IPS-11a (cell line): ENCODE measurements around the gene MVB12B.

Experiments used
- H3K4me3 ChIP-seq: one replicate; pipeline ENCODE4 v1.5.1; 2013; ENCODE audit warnings: low read depth, low read length, control low read depth

The MVB12B gene

DNA sequence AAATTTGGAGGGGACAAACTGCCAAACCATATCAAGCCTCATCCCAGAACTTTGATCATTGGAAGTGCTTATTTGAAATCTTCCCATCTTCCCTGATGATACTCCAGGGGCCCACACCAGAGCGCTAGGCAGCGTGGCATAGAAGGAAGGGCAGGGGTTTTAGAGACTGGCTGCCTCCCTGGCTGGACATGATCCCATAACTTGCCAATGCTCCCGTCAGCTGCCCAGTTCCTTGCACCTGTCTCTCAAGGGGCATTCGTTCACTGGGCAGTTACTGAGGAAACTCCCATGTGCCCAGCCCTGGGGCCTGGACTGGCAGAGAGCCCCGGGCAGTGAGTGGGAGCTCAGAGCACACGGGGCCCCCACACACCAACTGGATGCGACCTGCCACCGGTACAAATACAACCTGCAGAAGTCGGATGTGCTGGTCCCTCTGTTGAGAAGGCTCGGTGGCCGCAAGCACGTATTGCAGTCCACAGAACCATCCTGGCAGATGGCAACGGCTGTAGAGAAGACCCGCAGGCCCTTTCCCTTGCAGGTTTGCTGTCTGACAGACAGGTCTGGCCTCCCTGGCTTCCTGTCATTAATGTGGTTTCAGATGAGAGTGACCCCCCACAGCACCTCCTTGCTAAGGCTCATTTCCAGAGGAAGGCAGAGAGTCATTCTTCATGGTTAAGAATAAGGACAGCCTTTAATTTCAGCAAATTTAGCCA lies 122.4 kb downstream of the MVB12B start:
- H3K4me3 ChIP-seq = no peak overlapping the region

- no peak overlapping the region for H3K4me3 ChIP-seq
Measured at GRCh38 chr9:126449725-126450667, 123.4 kb downstream of the MVB12B start.

DNA sequence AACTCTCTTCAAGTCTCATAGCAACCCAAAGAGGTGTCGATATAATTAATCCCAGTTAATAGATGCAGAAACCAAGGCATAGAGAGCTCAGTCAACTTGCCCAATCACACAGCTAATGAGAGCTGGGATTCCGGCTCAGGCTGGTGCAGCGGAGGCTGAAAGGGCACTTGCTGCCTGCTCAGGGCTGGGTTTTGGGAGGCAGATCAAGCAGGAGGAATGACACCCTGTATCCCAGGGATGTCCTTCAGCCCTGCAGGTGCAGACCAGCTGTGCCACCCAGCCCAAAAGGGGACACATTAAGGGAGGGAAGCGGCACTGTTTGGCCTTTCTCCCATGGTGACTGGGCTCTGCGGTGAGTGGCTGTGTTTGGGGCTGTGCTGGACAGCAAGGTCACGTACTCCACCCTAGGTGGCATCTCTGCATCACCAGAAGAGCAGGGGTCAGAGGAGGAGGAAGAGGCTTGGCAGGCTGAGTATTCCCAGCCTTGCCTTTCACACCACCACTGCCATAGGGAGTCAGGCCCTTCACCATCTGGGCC lies 124.1 kb downstream of the MVB12B start:
- no peak overlapping the region for H3K4me3 ChIP-seq

- H3K4me3 ChIP-seq = no peak overlapping the region
Measured at GRCh38 chr9:126451316-126451885, 124.8 kb downstream of the MVB12B start.

DNA sequence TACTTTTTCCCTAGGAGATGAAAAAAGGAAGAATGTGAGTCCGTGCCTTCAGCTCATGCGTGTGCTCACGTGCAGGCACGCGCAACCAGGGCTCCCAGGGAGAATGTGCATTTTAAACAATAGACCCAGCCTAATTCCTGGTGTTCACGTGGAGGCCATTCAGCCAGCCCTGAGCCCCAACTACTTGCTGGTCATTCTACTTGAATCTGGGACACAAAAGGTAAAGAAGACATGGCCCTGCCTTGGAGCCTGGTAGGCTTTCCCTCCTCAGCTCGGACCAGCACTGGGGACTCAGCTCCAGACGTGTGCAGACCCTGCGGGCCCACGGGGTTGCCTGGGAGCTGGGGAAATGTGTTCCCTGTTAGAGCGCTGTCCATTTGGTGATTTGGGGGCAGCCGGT lies 125.5 kb downstream of the MVB12B start:
- no peak overlapping the region for H3K4me3 ChIP-seq

DNA sequence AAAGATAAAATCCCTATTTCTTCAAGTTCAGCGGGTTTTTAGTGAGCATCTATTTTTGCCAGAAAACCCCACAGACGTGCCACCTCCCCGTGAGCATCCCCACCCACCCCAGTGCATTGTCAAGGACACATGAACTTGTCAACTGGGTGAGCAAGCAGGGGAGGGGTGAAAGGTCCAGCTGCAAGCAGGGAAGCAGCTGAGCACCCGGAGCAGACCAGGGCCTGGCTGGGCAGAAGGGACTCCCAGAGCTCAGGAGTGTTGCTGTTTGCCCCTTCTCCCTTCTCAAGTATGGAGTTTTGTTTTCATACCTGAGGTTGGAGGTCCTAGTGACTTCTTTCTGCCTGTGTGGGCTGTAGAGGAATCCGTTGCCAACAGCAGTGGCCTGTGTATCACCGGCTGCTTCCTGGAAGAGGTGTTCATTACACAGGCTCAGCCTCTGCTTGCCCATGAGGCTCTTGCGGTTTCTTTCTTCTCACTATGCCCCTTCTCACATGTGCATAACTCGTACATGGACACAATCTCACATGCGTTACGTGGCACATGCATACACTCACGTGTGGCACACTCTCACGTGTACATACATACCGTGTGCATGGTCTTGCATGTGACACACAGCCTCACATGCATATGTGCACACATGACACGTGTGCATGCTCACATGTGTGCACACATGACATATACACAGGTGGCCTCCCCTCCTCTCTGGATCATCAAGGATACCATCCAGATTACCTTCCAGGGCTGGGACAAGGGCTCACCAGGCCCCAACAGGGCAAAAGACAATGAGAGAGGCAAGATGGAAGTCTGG lies 126.7 kb downstream of the MVB12B start:
- H3K4me3 ChIP-seq = no peak overlapping the region

DNA sequence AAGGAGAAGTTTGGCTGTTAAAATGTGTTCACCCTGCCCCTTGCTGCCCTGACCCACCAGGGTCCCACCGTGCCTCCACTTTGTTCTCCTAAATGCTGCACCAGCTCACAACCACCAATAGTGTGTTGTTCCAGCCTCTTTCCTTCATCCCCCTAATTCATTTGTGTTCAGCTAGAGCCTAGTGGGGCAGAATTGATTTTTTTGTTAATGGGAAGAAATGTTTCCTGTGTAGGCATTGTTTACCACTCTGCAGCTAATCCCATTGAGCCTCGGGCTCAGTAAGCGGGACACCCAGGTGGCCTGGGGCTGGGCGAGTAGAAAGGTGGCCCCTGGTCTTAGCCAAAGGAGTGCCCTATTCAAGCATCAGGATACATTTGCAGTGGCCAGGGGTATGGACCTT lies 127.6 kb downstream of the MVB12B start:
- no peak overlapping the region for H3K4me3 ChIP-seq

DNA sequence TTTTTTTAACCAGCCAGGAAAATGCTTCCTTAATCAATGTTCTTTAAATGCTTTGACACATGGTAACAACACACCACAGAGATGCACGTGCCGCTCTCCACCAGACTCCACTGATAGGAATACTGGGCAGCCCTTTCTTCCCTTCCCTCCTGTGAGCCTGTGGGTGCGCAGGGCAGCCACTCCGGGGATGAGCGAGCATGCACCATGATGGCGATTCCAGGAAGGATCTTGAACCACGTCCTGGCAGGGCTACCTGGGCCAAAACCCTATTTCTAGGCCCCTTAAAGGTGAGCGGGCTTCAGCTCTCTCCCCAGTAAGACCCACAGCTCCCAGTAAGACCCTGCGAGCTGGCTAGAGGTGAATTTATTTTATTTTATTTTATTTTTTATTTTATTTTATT lies 128.2 kb downstream of the MVB12B start:
- H3K4me3 ChIP-seq = no peak overlapping the region

- no peak overlapping the region for H3K4me3 ChIP-seq
Measured at GRCh38 chr9:126456441-126457174, 130.0 kb downstream of the MVB12B start.

- H3K4me3 ChIP-seq = no peak overlapping the region
Measured at GRCh38 chr9:126457175-126457547, 130.5 kb downstream of the MVB12B start.

GRCh38 chr9:126457890-126458289 lies 131.3 kb downstream of the MVB12B start:
- H3K4me3 ChIP-seq = no peak overlapping the region

- no peak overlapping the region for H3K4me3 ChIP-seq
Measured at GRCh38 chr9:126459126-126459525, 132.5 kb downstream of the MVB12B start.

GRCh38 chr9:126459546-126459945 lies 132.9 kb downstream of the MVB12B start:
- H3K4me3 ChIP-seq = no peak overlapping the region

- no peak overlapping the region for H3K4me3 ChIP-seq
Measured at GRCh38 chr9:126459965-126460843, 133.6 kb downstream of the MVB12B start.

DNA sequence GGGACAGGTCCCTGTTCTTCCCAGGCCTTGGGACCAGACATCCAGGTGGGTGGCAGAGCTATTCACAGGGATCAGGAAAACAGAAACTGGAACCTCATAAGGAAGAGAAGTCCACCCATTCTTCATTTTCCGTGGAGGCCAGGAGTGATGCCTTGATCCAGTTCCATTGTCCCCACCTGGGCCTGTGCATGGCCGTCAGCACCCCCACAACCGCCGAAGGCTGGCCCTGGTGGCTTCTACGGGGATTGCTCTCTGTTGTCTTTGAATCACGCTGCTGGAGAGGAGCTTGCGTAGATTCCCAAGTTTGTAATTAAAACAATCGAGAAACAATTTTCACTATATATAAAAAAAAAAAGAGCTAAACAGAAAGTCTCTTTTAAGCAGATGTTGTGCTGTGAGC lies 134.4 kb downstream of the MVB12B start:
- H3K4me3 ChIP-seq = no peak overlapping the region

DNA sequence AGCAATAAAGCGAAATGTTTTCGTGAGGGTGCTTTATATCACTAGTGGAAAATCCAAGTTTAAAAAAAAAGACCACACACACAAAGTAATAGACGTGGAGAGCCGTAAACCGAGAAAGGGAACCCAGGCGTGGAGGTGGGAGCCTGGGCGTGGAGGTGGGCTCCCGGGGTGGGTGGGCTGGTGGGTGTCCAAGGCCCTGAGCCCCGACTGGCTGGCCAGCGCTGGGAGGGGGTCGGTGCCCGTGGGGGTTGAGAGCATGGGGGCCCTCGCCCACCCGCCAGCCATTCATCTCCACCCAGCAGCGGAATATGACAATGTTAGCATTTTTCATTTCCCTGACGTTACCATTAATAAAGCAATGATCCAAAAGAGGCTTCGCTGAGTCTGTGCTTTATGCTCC lies 135.0 kb downstream of the MVB12B start:
- H3K4me3 ChIP-seq = no peak overlapping the region

DNA sequence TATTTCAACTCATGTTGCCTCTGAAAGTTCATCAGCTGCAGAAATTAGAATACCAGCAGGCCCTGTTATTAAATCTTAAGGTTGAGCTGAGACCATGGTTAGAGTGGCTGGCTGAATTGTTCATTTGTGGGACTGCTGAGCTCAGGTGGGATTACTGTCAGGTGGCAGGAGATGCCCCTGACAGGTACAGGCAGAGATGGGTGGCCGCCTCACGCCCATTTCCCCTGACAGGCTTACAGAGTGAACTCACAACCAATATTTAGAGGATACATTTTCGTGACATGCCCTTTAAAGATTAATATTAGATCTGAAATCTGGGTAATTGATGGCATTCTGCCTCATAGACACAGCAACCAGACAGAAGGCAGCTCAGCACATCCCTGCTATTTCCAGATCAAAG lies 136.0 kb downstream of the MVB12B start:
- no peak overlapping the region for H3K4me3 ChIP-seq

- H3K4me3 ChIP-seq = no peak overlapping the region
Measured at GRCh38 chr9:126463426-126463825, 136.8 kb downstream of the MVB12B start.
